GM12878 (cell line): ENCODE measurements around the gene TBCCD1. TPM values are rescaled to one million over a fixed set of nuclear protein-coding genes. Genes with fewer than 3 reads are reported as not detected.

Source experiments
- BCL11A ChIP-seq: IDR thresholded peaks from 2 replicates; pipeline ENCODE4 v1.6.1; 2011; ENCODE audit warnings: low read depth, low read length
- BHLHE40 ChIP-seq, 2 experiments: fragments of 450-650 bp in 1 of 2; IDR thresholded peaks; 2 replicates each; pipeline ENCODE4 v1.6.1; 2011 to 2017; ENCODE audit warnings: low read depth in 2 of 2, borderline replicate concordance in 1 of 2, improper control_type of control experiment in 1 of 2, low read length in 1 of 2, mild to moderate bottlenecking in 1 of 2
- CHD1 ChIP-seq: IDR thresholded peaks from 2 replicates; pipeline ENCODE4 v1.6.1; 2012; ENCODE audit warnings: low read depth, low read length, improper control_type of control experiment
- CHD4 ChIP-seq: fragments of 200-600 bp; sonication (generic); IDR thresholded peaks from 2 replicates; pipeline ENCODE4 v1.6.1; 2016; ENCODE audit warnings: mild to moderate bottlenecking
- CREM ChIP-seq: IDR thresholded peaks from 2 replicates; pipeline ENCODE4 v1.6.1; 2014; ENCODE audit warnings: antibody characterized with exemption, low read depth
- FOS ChIP-seq: IDR thresholded peaks from 3 replicates; pipeline ENCODE4 v1.6.1; 2011; ENCODE audit warnings: borderline replicate concordance; ENCODE audit not compliant: insufficient read length; ENCODE audit errors: extremely low read depth
- GATAD2B ChIP-seq: fragments of 450-650 bp; conservative IDR thresholded peaks from 2 replicates; pipeline ENCODE4 v1.6.1; 2017; ENCODE audit warnings: low read depth, mild to moderate bottlenecking, moderate library complexity
- KDM1A ChIP-seq: fragments of 200-600 bp; sonication (generic); IDR thresholded peaks from 2 replicates; pipeline ENCODE4 v1.6.1; 2016; ENCODE audit warnings: borderline replicate concordance
- MXI1 ChIP-seq: fragments of 150-350 bp; IDR thresholded peaks from 2 replicates; pipeline ENCODE4 v1.6.1; 2011; ENCODE audit warnings: low read depth, mild to moderate bottlenecking, inconsistent platforms, low read length, improper control_type of control experiment
- POLR2AphosphoS5 ChIP-seq: IDR thresholded peaks from 2 replicates; pipeline ENCODE4 v1.6.1; 2011; ENCODE audit warnings: mild to moderate bottlenecking, low read length, inconsistent platforms
- SMAD1 ChIP-seq: fragments of 450-650 bp; IDR thresholded peaks from 2 replicates; pipeline ENCODE4 v1.6.1; 2018; ENCODE audit warnings: mild to moderate bottlenecking, low read depth; ENCODE audit not compliant: partially characterized antibody
- SPI1 ChIP-seq: IDR thresholded peaks from 2 replicates; pipeline ENCODE4 v1.6.1; 2011; ENCODE audit warnings: low read depth, mild to moderate bottlenecking, low read length, moderate library complexity, borderline replicate concordance; ENCODE audit not compliant: insufficient read depth
- SRF ChIP-seq, 2 experiments: IDR thresholded peaks; 2 replicates each; pipeline ENCODE4 v1.6.1; 2011; ENCODE audit warnings: low read depth in 2 of 2, low read length in 2 of 2, mild to moderate bottlenecking in 1 of 2, moderate library complexity in 1 of 2
- SUPT20H ChIP-seq: IDR thresholded peaks from 2 replicates; pipeline ENCODE4 v1.6.1; 2011; ENCODE audit warnings: low read depth, mild to moderate bottlenecking, low read length, moderate library complexity, borderline replicate concordance; ENCODE audit not compliant: control insufficient read depth
- TCF12 ChIP-seq: IDR thresholded peaks from 2 replicates; pipeline ENCODE4 v1.6.1; 2011; ENCODE audit warnings: low read depth, mild to moderate bottlenecking, low read length
- TCF7 ChIP-seq: IDR thresholded peaks from 2 replicates; pipeline ENCODE4 v1.6.1; 2014; ENCODE audit warnings: antibody characterized with exemption, borderline replicate concordance
- ZNF274 ChIP-seq: IDR thresholded peaks from one replicate; pipeline ENCODE4 v1.8.0; 2011; ENCODE audit not compliant: insufficient read length, insufficient read depth
- polyA plus RNA-seq, 11 experiments: library from polyadenylated mRNA; depleted of rRNA in 4 of 11; unstranded in 6 of 11; stranded (reverse) in 5 of 11; fragments of >200 nt; fragmentation: Nextera tagmentation in 4 of 11; fragmentation: Illumina TruSeq in 1 of 11; extraction: Ambion mirVana in 4 of 11; extraction: Trizol in 1 of 11; gene quantifications; 1 replicate in 1 of 11; 2 replicates in 10 of 11; pipeline versions ENCODE4 v1.2.1 to v1.2.3, GENCODE V29; 2011 to 2016; ENCODE audit warnings: inconsistent platforms in 2 of 11, missing spikeins in 2 of 11, low read depth in 1 of 11
- total RNA-seq, 4 experiments: library from RNA; depleted of rRNA in 3 of 4; stranded (reverse); fragments of >200 nt in 3 of 4; fragmentation: Illumina TruSeq in 1 of 4; extraction: Trizol in 1 of 4; gene quantifications; 2 replicates each; pipeline versions ENCODE4 v1.2.1 to v1.2.3, GENCODE V29; 2013 to 2021
- TF ChIP-seq, protein P1 (sequence below): fragments of 450-650 bp; formaldehyde crosslinking; IDR thresholded peaks from 2 replicates; pipeline ENCODE4 v1.4.0; 2020; ENCODE audit warnings: mild to moderate bottlenecking, moderate library complexity
- TF ChIP-seq, protein P2 (sequence below): fragments of 450-650 bp; formaldehyde crosslinking; IDR thresholded peaks from 2 replicates; pipeline ENCODE4 v1.4.0; 2022; ENCODE audit warnings: mild to moderate bottlenecking, moderate library complexity
- TF ChIP-seq, protein P3 (sequence below), 3 experiments: IDR thresholded peaks in 2 of 3; conservative IDR thresholded peaks in 1 of 3; 2 replicates each; pipeline ENCODE4 v1.5.1; 2011; ENCODE audit warnings: low read depth in 3 of 3, low read length in 3 of 3, mild to moderate bottlenecking in 3 of 3, control low read depth in 2 of 3, moderate library complexity in 2 of 3, inconsistent platforms in 1 of 3, mixed read lengths in 1 of 3; ENCODE audit not compliant: control insufficient read depth in 2 of 3, insufficient read depth in 1 of 3; ENCODE audit errors: extremely low read depth in 1 of 3
- TF ChIP-seq, protein P4 (sequence below): IDR thresholded peaks from 2 replicates; pipeline ENCODE4 v1.6.1; 2012; ENCODE audit warnings: low read depth, low read length, improper control_type of control experiment

The TBCCD1 gene
- total and polyA plus RNA-seq, 10 of the 15 experiments (the other 5 are each of a cell fraction or from before 2014, with no cell fraction given) = 6.9 to 23.4 (median 14.7) TPM

DNA sequence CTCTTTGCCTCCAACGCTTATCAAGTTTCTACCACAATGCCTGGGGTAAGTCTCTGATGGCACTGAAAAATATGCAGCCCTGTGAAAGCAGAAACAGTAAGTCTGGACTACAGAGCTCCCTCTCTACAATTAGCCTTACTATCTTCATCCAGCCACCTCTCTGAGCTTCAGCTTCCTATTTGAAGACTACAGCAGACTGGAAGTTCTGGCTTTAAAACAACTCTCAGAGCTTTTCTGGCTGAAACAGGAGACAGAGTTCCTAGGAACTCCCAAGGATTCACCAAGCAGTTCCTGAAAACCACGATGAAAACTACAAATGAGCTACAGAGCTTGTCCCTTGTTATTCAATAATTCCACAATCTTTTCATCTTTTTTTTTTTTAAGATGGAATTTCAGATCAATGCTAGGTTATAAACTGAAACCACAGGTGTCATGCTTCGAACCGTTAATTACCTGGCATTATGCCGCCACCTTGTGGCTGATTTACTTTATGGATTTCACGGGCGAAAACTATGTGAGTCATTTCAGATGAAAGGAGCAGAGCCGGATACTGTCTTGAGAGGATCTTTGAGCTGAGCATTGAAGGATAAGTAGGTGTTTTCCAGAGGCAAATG is 26.8 kb downstream of the TBCCD1 start (continued):
- TF ChIP-seq, protein P1, sequence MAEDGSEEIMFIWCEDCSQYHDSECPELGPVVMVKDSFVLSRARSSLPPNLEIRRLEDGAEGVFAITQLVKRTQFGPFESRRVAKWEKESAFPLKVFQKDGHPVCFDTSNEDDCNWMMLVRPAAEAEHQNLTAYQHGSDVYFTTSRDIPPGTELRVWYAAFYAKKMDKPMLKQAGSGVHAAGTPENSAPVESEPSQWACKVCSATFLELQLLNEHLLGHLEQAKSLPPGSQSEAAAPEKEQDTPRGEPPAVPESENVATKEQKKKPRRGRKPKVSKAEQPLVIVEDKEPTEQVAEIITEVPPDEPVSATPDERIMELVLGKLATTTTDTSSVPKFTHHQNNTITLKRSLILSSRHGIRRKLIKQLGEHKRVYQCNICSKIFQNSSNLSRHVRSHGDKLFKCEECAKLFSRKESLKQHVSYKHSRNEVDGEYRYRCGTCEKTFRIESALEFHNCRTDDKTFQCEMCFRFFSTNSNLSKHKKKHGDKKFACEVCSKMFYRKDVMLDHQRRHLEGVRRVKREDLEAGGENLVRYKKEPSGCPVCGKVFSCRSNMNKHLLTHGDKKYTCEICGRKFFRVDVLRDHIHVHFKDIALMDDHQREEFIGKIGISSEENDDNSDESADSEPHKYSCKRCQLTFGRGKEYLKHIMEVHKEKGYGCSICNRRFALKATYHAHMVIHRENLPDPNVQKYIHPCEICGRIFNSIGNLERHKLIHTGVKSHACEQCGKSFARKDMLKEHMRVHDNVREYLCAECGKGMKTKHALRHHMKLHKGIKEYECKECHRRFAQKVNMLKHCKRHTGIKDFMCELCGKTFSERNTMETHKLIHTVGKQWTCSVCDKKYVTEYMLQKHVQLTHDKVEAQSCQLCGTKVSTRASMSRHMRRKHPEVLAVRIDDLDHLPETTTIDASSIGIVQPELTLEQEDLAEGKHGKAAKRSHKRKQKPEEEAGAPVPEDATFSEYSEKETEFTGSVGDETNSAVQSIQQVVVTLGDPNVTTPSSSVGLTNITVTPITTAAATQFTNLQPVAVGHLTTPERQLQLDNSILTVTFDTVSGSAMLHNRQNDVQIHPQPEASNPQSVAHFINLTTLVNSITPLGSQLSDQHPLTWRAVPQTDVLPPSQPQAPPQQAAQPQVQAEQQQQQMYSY (CRISPR knock-in tag) = no peak
- TF ChIP-seq FOS = no peak
- TF ChIP-seq CHD1 = no peak
- TF ChIP-seq SPI1 = no peak
- no peak for TF ChIP-seq BCL11A
- TF ChIP-seq ZNF274 = no peak
- TF ChIP-seq TCF7 = 0 out of 2 replicates have a peak, but pooled peaks have one; percentile 4
- TF ChIP-seq, protein P2, sequence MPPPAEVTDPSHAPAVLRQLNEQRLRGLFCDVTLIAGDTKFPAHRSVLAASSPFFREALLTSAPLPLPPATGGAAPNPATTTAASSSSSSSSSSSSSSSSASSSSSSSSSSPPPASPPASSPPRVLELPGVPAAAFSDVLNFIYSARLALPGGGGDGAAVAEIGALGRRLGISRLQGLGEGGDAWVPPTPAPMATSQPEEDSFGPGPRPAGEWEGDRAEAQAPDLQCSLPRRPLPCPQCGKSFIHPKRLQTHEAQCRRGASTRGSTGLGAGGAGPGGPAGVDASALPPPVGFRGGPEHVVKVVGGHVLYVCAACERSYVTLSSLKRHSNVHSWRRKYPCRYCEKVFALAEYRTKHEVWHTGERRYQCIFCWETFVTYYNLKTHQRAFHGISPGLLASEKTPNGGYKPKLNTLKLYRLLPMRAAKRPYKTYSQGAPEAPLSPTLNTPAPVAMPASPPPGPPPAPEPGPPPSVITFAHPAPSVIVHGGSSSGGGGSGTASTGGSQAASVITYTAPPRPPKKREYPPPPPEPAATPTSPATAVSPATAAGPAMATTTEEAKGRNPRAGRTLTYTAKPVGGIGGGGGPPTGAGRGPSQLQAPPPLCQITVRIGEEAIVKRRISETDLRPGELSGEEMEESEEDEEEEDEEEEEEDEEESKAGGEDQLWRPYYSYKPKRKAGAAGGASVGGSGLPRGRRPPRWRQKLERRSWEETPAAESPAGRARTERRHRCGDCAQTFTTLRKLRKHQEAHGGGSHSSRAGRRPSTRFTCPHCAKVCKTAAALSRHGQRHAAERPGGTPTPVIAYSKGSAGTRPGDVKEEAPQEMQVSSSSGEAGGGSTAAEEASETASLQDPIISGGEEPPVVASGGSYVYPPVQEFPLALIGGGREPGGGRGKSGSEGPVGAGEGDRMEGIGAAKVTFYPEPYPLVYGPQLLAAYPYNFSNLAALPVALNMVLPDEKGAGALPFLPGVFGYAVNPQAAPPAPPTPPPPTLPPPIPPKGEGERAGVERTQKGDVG (CRISPR knock-in tag) = no peak
- TF ChIP-seq SUPT20H = no peak
- no peak for TF ChIP-seq SMAD1
- TF ChIP-seq, protein P3, sequence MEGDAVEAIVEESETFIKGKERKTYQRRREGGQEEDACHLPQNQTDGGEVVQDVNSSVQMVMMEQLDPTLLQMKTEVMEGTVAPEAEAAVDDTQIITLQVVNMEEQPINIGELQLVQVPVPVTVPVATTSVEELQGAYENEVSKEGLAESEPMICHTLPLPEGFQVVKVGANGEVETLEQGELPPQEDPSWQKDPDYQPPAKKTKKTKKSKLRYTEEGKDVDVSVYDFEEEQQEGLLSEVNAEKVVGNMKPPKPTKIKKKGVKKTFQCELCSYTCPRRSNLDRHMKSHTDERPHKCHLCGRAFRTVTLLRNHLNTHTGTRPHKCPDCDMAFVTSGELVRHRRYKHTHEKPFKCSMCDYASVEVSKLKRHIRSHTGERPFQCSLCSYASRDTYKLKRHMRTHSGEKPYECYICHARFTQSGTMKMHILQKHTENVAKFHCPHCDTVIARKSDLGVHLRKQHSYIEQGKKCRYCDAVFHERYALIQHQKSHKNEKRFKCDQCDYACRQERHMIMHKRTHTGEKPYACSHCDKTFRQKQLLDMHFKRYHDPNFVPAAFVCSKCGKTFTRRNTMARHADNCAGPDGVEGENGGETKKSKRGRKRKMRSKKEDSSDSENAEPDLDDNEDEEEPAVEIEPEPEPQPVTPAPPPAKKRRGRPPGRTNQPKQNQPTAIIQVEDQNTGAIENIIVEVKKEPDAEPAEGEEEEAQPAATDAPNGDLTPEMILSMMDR (IDR thresholded peaks at IDR 0.05 in 2 of 3, conservative IDR thresholded peaks at IDR 0.05 in 1 of 3; ENCODE audit: control insufficient read depth in 2 of 3, extremely low read depth in 1 of 3, insufficient read depth in 1 of 3, low read depth in 3 of 3, low read length in 3 of 3) = peak; percentile 48 to 91 (median 72); a peak in 5 of 6 replicates
- no peak for TF ChIP-seq POLR2AphosphoS5
- TF ChIP-seq TCF12 = no peak
- no peak for TF ChIP-seq KDM1A
- TF ChIP-seq, protein P4, sequence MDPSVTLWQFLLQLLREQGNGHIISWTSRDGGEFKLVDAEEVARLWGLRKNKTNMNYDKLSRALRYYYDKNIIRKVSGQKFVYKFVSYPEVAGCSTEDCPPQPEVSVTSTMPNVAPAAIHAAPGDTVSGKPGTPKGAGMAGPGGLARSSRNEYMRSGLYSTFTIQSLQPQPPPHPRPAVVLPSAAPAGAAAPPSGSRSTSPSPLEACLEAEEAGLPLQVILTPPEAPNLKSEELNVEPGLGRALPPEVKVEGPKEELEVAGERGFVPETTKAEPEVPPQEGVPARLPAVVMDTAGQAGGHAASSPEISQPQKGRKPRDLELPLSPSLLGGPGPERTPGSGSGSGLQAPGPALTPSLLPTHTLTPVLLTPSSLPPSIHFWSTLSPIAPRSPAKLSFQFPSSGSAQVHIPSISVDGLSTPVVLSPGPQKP = no peak
- no peak for TF ChIP-seq CREM
- no peak for TF ChIP-seq GATAD2B
- no peak for TF ChIP-seq CHD4
- no peak for TF ChIP-seq SRF (IDR thresholded peaks at IDR 0.05; ENCODE audit: low read depth in 2 of 2, low read length in 2 of 2)
- TF ChIP-seq MXI1 = no peak
- TF ChIP-seq BHLHE40 (IDR thresholded peaks at IDR 0.05; ENCODE audit: borderline replicate concordance in 1 of 2, low read depth in 2 of 2, low read length in 1 of 2) = no peak
